Nephron (organoid): ENCODE measurements around the gene SPPL2B.

Experiments
- H3K27ac Mint-ChIP-seq, 3 experiments: 2 replicates each; pipeline ENCODE4 v1.8.0; 2020; ENCODE audit warnings: mixed read lengths in 3 of 3, mild to moderate bottlenecking in 2 of 3, moderate library complexity in 1 of 3
- H3K27me3 Mint-ChIP-seq: 2 replicates; pipeline ENCODE4 v1.8.0; 2021; ENCODE audit warnings: low read depth, mild to moderate bottlenecking, moderate library complexity, mixed read lengths
- H3K36me3 Mint-ChIP-seq: 2 replicates; pipeline ENCODE4 v1.8.0; 2020; ENCODE audit warnings: low read depth, mixed read lengths
- H3K4me1 Mint-ChIP-seq: 2 replicates; pipeline ENCODE4 v1.8.0; 2020; ENCODE audit warnings: mixed read lengths
- H3K4me3 Mint-ChIP-seq, 3 experiments: 2 replicates each; pipeline ENCODE4 v1.8.0; 2020; ENCODE audit warnings: mild to moderate bottlenecking in 3 of 3, mixed read lengths in 3 of 3, moderate library complexity in 2 of 3
- H3K9me3 Mint-ChIP-seq: 2 replicates; pipeline ENCODE4 v1.8.0; 2020; ENCODE audit warnings: mixed read lengths
- TF ChIP-seq, protein P1 (sequence below), 3 experiments: fragments of 200-600 bp; sonication (generic); IDR thresholded peaks; one replicate each; pipeline ENCODE4 v1.5.0; 2021; ENCODE audit warnings: antibody characterized with exemption in 3 of 3; ENCODE audit not compliant: unreplicated experiment in 3 of 3

The SPPL2B gene

DNA sequence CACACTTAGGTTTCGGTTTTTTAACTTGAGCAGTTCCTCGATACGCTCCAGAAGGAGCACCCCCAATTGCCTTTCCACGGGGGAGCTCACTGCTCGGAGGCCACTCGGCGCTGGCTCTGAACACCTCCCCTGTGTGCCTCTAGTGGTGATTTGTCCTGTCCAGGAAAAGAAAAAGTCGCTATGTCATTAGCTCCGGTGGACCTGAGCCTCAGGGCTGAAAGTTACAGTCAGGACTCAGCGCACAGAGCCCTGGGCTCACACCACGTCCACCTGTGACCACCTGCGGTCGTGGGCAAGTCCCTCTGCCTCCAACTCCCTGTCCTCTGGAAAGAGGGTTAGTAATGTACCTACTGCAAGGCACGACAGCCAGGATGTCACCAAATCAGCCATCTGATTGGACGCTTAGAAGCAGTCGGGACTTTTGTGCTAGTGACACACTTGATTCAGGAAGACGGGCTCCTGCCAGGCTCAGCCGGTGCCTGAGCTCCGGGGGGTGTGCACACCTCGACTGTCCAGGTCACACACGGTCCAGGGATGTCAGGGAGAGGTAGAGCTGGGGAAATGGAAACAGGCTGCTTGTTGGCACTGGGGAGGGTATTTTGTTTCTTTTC lies 27.7 kb downstream of the SPPL2B start:
- Mint-ChIP-seq H3K4me3 (no peak overlapping the region), H3K36me3 (no peaks in the 10 kb centered on the region), H3K27ac (no peak overlapping the region), H3K9me3 (no peaks in the 10 kb centered on the region), H3K27me3 (peaks cover 33% of the 10 kb centered on the region), H3K4me1 (no peaks in the 10 kb centered on the region)
- TF ChIP-seq, protein P1, sequence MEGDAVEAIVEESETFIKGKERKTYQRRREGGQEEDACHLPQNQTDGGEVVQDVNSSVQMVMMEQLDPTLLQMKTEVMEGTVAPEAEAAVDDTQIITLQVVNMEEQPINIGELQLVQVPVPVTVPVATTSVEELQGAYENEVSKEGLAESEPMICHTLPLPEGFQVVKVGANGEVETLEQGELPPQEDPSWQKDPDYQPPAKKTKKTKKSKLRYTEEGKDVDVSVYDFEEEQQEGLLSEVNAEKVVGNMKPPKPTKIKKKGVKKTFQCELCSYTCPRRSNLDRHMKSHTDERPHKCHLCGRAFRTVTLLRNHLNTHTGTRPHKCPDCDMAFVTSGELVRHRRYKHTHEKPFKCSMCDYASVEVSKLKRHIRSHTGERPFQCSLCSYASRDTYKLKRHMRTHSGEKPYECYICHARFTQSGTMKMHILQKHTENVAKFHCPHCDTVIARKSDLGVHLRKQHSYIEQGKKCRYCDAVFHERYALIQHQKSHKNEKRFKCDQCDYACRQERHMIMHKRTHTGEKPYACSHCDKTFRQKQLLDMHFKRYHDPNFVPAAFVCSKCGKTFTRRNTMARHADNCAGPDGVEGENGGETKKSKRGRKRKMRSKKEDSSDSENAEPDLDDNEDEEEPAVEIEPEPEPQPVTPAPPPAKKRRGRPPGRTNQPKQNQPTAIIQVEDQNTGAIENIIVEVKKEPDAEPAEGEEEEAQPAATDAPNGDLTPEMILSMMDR (IDR thresholded peaks at IDR 0.05; ENCODE audit: unreplicated experiment in 3 of 3), result no peak

DNA sequence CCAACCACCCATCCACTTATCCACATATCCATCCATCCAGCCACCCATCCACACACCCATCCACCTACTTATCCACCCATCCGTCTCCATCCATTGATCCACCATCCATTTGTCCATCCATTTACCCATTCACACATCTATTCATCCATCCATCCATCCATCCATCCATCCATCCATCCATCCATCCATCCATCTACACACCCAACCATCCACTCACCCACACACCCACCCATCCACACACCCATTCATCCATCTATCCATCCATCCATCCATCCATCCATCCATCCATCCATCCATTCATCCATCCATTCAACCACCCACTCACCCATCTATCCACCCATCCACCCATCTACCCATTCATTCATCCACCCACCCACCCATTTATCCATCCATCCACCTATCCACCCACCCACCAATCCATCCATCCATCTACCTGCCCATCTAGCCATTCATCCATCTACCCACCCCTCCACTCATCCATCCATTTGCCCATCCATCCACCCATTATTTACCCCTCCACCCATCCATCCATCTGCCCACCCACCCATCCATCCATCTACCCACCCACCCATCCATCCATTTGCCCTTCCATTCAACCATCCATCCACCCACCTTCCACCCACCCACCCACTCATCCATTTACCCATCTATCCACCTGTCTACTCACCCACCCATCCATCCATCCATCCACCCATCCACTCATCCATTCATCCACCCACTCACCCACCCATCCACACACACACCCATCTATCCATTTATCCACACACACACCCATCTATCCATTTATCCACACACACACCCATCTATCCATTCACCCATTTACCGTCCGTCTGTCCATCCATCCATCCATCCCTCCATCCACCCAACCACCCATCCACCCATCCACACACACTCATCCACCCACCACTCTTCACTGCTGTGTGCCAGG lies 29.1 kb downstream of the SPPL2B start:
- Mint-ChIP-seq H3K27me3 (peaks cover 33% of the 10 kb centered on the region), H3K27ac (no peak overlapping the region), H3K4me3 (no peak overlapping the region), H3K9me3 (no peaks in the 10 kb centered on the region), H3K36me3 (no peaks in the 10 kb centered on the region), H3K4me1 (no peaks in the 10 kb centered on the region)
- TF ChIP-seq, protein P1 (IDR thresholded peaks at IDR 0.05; ENCODE audit: unreplicated experiment in 3 of 3), result no peak

DNA sequence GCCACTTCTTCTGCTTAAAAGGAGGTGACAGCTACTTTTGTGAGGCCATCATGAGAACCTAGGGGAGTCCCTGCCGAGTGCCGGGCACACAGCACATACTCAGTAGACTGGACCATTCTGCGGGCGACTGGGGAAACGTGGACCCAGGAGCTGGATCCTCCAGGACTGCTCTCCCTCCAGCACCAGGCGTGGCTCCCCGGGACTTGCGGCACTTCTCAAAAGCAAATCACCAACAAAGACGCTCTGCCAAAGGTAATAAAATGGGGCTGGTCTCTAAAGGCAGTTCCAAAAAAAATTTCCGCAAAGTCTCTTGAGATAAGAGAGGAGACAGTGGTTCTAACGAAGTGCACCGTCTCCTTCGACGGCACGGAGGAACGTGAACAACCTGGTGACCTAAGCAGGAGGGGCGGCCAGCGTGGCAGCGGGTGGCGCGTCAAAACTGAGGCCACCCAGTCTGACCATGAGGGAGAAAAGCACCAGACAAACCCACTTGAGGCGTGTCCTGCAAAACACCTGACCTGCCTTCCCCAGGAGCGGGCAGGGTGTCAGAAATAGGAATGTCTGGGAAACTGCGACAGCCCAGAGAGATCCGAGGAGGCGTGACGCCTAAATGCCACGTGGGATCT lies 30.2 kb downstream of the SPPL2B start:
- TF ChIP-seq, protein P1 (IDR thresholded peaks at IDR 0.05; ENCODE audit: unreplicated experiment in 3 of 3), result no peak
- Mint-ChIP-seq H3K9me3 (no peaks in the 10 kb centered on the region), H3K27me3 (peaks cover 33% of the 10 kb centered on the region), H3K4me3 (no peak overlapping the region), H3K4me1 (no peaks in the 10 kb centered on the region), H3K27ac (no peak overlapping the region), H3K36me3 (no peaks in the 10 kb centered on the region)

DNA sequence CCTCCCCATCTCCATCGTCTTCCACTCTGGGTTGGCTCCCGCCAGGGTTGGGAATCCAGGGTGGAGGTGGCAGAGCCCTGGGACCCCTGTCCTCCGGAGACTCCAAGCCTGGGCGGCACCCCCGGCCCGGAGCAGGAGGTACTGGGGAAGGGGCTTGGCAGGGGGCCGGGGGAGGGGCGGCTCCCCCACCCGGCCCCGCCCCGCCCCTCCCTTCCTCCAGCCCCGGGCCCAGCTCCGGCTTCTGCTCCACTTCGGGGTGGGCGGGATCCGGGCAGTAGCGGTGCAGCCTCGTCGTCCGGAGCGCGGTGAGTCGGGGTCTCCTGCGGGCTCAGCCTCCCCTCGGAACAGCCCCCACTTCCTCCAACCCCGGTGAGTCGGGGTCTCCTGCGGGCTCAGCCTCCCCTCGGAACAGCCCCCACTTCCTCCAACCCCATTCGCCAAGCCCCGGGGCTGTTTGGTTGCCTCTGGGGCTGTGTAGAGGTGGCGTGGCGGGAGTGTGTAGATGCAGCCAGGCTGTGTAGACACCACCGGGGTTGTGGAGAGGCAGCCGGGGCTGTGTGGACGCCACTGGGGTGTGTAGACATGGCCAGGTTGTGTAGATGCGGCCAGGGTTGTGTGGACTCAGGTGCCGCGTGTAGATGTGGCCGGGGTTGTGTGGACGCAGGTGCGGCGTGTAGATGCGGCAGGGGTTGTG lies 31.7 kb downstream of the SPPL2B start, which contains the start of gene TMPRSS9:
Gene TMPRSS9, plus strand, starts transcription at position 274 of the 694 bp plus-strand sequence. CDS start 29,521 bp downstream, outside the sequence.
- TF ChIP-seq, protein P1 (IDR thresholded peaks at IDR 0.05; ENCODE audit: unreplicated experiment in 3 of 3), result no peak
- peaks cover 4% of the 10 kb centered on the region for H3K4me1 Mint-ChIP-seq
- H3K9me3 Mint-ChIP-seq, result no peaks in the 10 kb centered on the region
- peak within 1 kb of the TSS in 1 of 3 experiments; percentile 7 for H3K4me3 Mint-ChIP-seq
- H3K36me3 Mint-ChIP-seq, result no peaks in the 10 kb centered on the region
- H3K27me3 Mint-ChIP-seq, result peaks cover 33% of the 10 kb centered on the region
- peak within 1 kb of the TSS in 1 of 3 experiments; percentile 21 for H3K27ac Mint-ChIP-seq

DNA sequence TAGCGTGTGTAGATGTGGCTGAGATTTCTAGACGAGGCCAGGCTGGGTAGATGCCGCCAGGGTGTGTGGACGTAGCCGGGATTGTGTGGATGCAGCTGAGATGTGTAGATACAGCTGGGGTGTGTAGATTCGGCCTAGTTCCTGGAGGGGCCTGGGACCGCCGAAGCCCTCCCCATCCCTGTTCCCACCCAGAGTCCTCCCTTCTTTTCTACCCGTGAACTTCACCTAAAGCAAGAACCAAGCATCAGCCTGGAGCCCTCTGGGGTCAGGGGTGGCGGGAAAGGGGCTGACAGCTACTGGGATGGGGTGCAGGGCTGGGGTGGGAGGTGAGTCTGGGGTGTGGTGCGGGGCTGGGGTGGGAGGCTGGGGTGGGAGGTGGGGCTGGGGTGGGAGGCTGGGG lies 32.3 kb downstream of the SPPL2B start:
- H3K4me3 Mint-ChIP-seq, result peak overlapping the region in 1 of 3 experiments; percentile 7
- peaks cover 36% of the 10 kb centered on the region for H3K27me3 Mint-ChIP-seq
- TF ChIP-seq, protein P1 (IDR thresholded peaks at IDR 0.05; ENCODE audit: unreplicated experiment in 3 of 3), result no peak
- H3K27ac Mint-ChIP-seq, result peak overlapping the region in 1 of 3 experiments; percentile 21
- no peaks in the 10 kb centered on the region for H3K36me3 Mint-ChIP-seq
- H3K4me1 Mint-ChIP-seq, result peaks cover 8% of the 10 kb centered on the region
- no peaks in the 10 kb centered on the region for H3K9me3 Mint-ChIP-seq
